ENCODE data around the gene TBL1X. TPM values are rescaled to one million over a fixed set of nuclear protein-coding genes. Genes with fewer than 3 reads are reported as not detected.

The TBL1X gene
- 10.4 and 11.0 TPM in 2 replicates for total RNA-seq

GRCh38 chrX:9464435-9465371 is at the start of gene TBL1X:
TBL1X (plus strand) TSS chrX:9465058; CDS start chrX:9653587, 188,529 bp downstream.

GRCh38 chrX:9765737-9766097 is 300.9 kb downstream of the TBL1X start, which contains the start of gene GPR143:
GPR143 (minus strand) TSS chrX:9765847; CDS start chrX:9765817, 30 bp downstream.

GRCh38 chrX:9785944-9786797 is 321.3 kb downstream of the TBL1X start, which contains the start of gene SHROOM2:
SHROOM2 (plus strand) TSS chrX:9786429; CDS start chrX:9786546, 117 bp downstream.

Data from cardiac ventricle fibroblast (primary cell).